ENCODE data around the gene IKZF4.

IKZF4 gene

DNA sequence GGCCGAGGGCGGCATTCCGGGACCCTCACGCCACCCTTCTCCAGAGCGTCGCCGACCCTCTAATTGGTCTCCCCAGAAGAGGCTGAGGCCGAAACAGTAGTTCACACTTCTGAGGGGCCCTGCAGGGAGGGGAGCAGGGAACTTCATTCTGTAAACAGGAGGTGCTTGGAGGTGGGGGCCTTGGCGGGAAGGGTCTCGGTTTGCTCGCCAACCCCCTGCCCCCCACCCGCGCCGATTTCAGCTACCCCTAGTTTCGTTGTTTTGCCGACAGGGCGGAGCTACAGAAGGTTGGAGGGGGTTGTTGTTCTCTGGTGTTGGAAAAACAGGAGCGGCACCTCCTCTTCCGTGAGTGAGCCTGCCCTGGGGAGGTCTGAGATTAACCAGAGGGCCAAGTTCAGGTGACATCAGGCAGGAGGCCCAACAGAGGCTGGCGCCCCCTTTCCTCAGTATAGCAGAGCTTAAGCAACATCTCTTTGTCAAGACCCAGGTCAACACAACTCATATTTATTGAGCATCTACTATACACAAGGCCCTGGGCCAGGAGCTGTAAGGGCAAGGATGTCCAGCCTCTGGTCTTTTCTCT lies 59.8 kb downstream of the IKZF4 start:
- no peaks in the 10 kb centered on the region for H3F3A ChIP-seq (ENCODE audit: control insufficient read depth, insufficient read depth)
- no peak overlapping the region for H3K27ac ChIP-seq (ENCODE audit: low read depth, low read length)
- peaks cover 10% of the 10 kb centered on the region for H3K4me1 ChIP-seq (ENCODE audit: control insufficient read depth, low read length)
- no peaks in the 10 kb centered on the region for H3K36me3 ChIP-seq (ENCODE audit: control insufficient read depth, low read length)
- H3K4me3 ChIP-seq (ENCODE audit: low read length), result peak overlapping the region; percentile 84; the same call in 1 of the 2 replicates
- H3K9me3 ChIP-seq (ENCODE audit: control insufficient read depth, insufficient read depth, low read length), result no peaks in the 10 kb centered on the region
- TF ChIP-seq, protein P1, sequence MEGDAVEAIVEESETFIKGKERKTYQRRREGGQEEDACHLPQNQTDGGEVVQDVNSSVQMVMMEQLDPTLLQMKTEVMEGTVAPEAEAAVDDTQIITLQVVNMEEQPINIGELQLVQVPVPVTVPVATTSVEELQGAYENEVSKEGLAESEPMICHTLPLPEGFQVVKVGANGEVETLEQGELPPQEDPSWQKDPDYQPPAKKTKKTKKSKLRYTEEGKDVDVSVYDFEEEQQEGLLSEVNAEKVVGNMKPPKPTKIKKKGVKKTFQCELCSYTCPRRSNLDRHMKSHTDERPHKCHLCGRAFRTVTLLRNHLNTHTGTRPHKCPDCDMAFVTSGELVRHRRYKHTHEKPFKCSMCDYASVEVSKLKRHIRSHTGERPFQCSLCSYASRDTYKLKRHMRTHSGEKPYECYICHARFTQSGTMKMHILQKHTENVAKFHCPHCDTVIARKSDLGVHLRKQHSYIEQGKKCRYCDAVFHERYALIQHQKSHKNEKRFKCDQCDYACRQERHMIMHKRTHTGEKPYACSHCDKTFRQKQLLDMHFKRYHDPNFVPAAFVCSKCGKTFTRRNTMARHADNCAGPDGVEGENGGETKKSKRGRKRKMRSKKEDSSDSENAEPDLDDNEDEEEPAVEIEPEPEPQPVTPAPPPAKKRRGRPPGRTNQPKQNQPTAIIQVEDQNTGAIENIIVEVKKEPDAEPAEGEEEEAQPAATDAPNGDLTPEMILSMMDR (IDR thresholded peaks at IDR 0.05; ENCODE audit: low read depth, low read length, poor library complexity, severe bottlenecking), result no peak
- no peak for TF ChIP-seq EZH2phosphoT487 (IDR thresholded peaks at IDR 0.05; ENCODE audit: borderline replicate concordance, low read length)
- H4K20me1 ChIP-seq (ENCODE audit: control insufficient read depth, insufficient read depth, low read depth, low read length), result no peaks in the 10 kb centered on the region
- H3K27me3 ChIP-seq (ENCODE audit: control insufficient read depth, low read length), result peaks cover 37% of the 10 kb centered on the region
- peak overlapping the region; percentile 83 for H3K4me2 ChIP-seq (ENCODE audit: low read length)
- H3K79me2 ChIP-seq (ENCODE audit: control insufficient read depth, low read length), result no peaks in the 10 kb centered on the region
- H3K9me2 ChIP-seq (replicated peaks; ENCODE audit: control insufficient read depth, low read length), result no peaks in the 10 kb centered on the region

- H3K4me1 ChIP-seq (ENCODE audit: control insufficient read depth, low read length), result peaks cover 10% of the 10 kb centered on the region
- TF ChIP-seq, protein P1 (IDR thresholded peaks at IDR 0.05; ENCODE audit: low read depth, low read length, poor library complexity, severe bottlenecking), result no peak
- TF ChIP-seq EZH2phosphoT487 (IDR thresholded peaks at IDR 0.05; ENCODE audit: borderline replicate concordance, low read length), result no peak
- no peaks in the 10 kb centered on the region for H3K79me2 ChIP-seq (ENCODE audit: control insufficient read depth, low read length)
- H3K9me2 ChIP-seq (replicated peaks; ENCODE audit: control insufficient read depth, low read length), result no peaks in the 10 kb centered on the region
- H3K4me2 ChIP-seq (ENCODE audit: low read length), result no peak overlapping the region
- H3K36me3 ChIP-seq (ENCODE audit: control insufficient read depth, low read length), result no peaks in the 10 kb centered on the region
- H3K4me3 ChIP-seq (ENCODE audit: low read length), result no peak overlapping the region
- H4K20me1 ChIP-seq (ENCODE audit: control insufficient read depth, insufficient read depth, low read depth, low read length), result no peaks in the 10 kb centered on the region
- no peak overlapping the region for H3K27ac ChIP-seq (ENCODE audit: low read depth, low read length)
- no peaks in the 10 kb centered on the region for H3K9me3 ChIP-seq (ENCODE audit: control insufficient read depth, insufficient read depth, low read length)
- H3K27me3 ChIP-seq (ENCODE audit: control insufficient read depth, low read length), result peaks cover 37% of the 10 kb centered on the region
- H3F3A ChIP-seq (ENCODE audit: control insufficient read depth, insufficient read depth), result no peaks in the 10 kb centered on the region
Measured at GRCh38 chr12:56081393-56082347, 60.8 kb downstream of the IKZF4 start.

GRCh38 chr12:56082382-56082781 lies 61.5 kb downstream of the IKZF4 start:
- Histone ChIP-seq H3K9me3 (ENCODE audit: control insufficient read depth, insufficient read depth, low read length) (no peaks in the 10 kb centered on the region), H3K4me1 (ENCODE audit: control insufficient read depth, low read length) (peaks cover 10% of the 10 kb centered on the region), H3K79me2 (ENCODE audit: control insufficient read depth, low read length) (no peaks in the 10 kb centered on the region), H3F3A (ENCODE audit: control insufficient read depth, insufficient read depth) (no peaks in the 10 kb centered on the region), H3K9me2 (replicated peaks; ENCODE audit: control insufficient read depth, low read length) (no peaks in the 10 kb centered on the region), H3K27me3 (ENCODE audit: control insufficient read depth, low read length) (peaks cover 37% of the 10 kb centered on the region), H3K27ac (ENCODE audit: low read depth, low read length) (no peak overlapping the region), H3K36me3 (ENCODE audit: control insufficient read depth, low read length) (no peaks in the 10 kb centered on the region), H4K20me1 (ENCODE audit: control insufficient read depth, insufficient read depth, low read depth, low read length) (no peaks in the 10 kb centered on the region), H3K4me2 (ENCODE audit: low read length) (no peak overlapping the region), H3K4me3 (ENCODE audit: low read length) (no peak overlapping the region)
- TF ChIP-seq, protein P1 (IDR thresholded peaks at IDR 0.05; ENCODE audit: low read depth, low read length, poor library complexity, severe bottlenecking), result no peak
- TF ChIP-seq EZH2phosphoT487 (IDR thresholded peaks at IDR 0.05; ENCODE audit: borderline replicate concordance, low read length), result no peak

Data from DOHH2 (cell line).